WTC11 (cell line): ENCODE data around the gene UBE2J2. TPM values are rescaled to one million over a fixed set of nuclear protein-coding genes. Genes with fewer than 3 reads are reported as not detected.

Source experiments
- ATAC-seq: fragments of 200-7000 bp; cut with Tn5 transposase; 2 replicates; pipeline ENCODE4 v1.10.0; 2021; ENCODE audit warnings: mild to moderate bottlenecking, moderate library complexity
- CTCF ChIA-PET: fragments of 300-600 bp; sonication (Branson Sonifier 250); formaldehyde crosslinking; loops from one replicate; lab custom pipeline; 2021; ENCODE audit warnings: antibody characterized with exemption; lab: Charles Lee
- POLR2A ChIA-PET: fragments of 350-600 bp; sonication (Branson Sonifier 250); formaldehyde crosslinking; loops from one replicate; lab custom pipeline; 2021; ENCODE audit warnings: antibody characterized with exemption; lab: Charles Lee
- DNase-seq: peaks from one replicate; pipeline ENCODE4 v3.0.0; 2021; ENCODE audit warnings: low spot score
- H3K27ac Mint-ChIP-seq: 2 replicates; pipeline ENCODE4 v1.8.0; 2021; ENCODE audit warnings: mixed read lengths
- H3K27me3 Mint-ChIP-seq: 2 replicates; pipeline ENCODE4 v1.8.0; 2021; ENCODE audit warnings: low read depth, mild to moderate bottlenecking, moderate library complexity, mixed read lengths
- H3K36me3 Mint-ChIP-seq: 2 replicates; pipeline ENCODE4 v1.8.0; 2021; ENCODE audit warnings: mixed read lengths
- H3K4me1 Mint-ChIP-seq: 2 replicates; pipeline ENCODE4 v1.8.0; 2022; ENCODE audit warnings: mixed read lengths
- H3K4me3 Mint-ChIP-seq: 2 replicates; pipeline ENCODE4 v1.8.0; 2021; ENCODE audit warnings: mild to moderate bottlenecking, moderate library complexity, mixed read lengths
- H3K9me3 Mint-ChIP-seq: 2 replicates; pipeline ENCODE4 v1.8.0; 2021; ENCODE audit warnings: mixed read lengths
- ARID4B ChIP-seq: sonication (generic); formaldehyde crosslinking; IDR thresholded peaks from 2 replicates; pipeline ENCODE4 v1.8.0; 2023; ENCODE audit warnings: missing genetic modification reagents, mild to moderate bottlenecking, borderline replicate concordance
- ATF3 ChIP-seq: sonication (generic); formaldehyde crosslinking; conservative IDR thresholded peaks from 2 replicates; pipeline ENCODE4 v1.8.1; 2022; ENCODE audit warnings: mild to moderate bottlenecking, missing genetic modification reagents
- CREB1 ChIP-seq: sonication (generic); formaldehyde crosslinking; IDR thresholded peaks from 2 replicates; pipeline ENCODE4 v1.8.0; 2023; ENCODE audit warnings: mild to moderate bottlenecking, missing genetic modification reagents
- CTCF ChIP-seq: fragments of 200-600 bp; IDR thresholded peaks from 2 replicates; pipeline ENCODE4 v1.8.0; 2022; ENCODE audit warnings: antibody characterized with exemption
- E2F4 ChIP-seq: sonication (generic); formaldehyde crosslinking; IDR thresholded peaks from 2 replicates; pipeline ENCODE4 v1.8.1; 2022; ENCODE audit warnings: low read depth, mild to moderate bottlenecking, moderate library complexity, missing genetic modification reagents, borderline replicate concordance
- EMX1 ChIP-seq: fragments of 250-450 bp; sonication (Bioruptor Pico); IDR thresholded peaks from 2 replicates; pipeline ENCODE4 v1.8.0; 2021; ENCODE audit warnings: mild to moderate bottlenecking
- FOXK1 ChIP-seq: sonication (generic); formaldehyde crosslinking; IDR thresholded peaks from 2 replicates; pipeline ENCODE4 v1.8.0; 2022; ENCODE audit warnings: mild to moderate bottlenecking, moderate library complexity, missing genetic modification reagents
- IRF1 ChIP-seq: sonication (generic); formaldehyde crosslinking; IDR thresholded peaks from 2 replicates; pipeline ENCODE4 v1.8.0; 2023; ENCODE audit warnings: missing genetic modification reagents
- MXD4 ChIP-seq: fragments of 250-450 bp; sonication (Bioruptor Pico); IDR thresholded peaks from 2 replicates; pipeline ENCODE4 v1.8.0; 2021; ENCODE audit warnings: mild to moderate bottlenecking, moderate library complexity, borderline replicate concordance
- MYBL2 ChIP-seq: sonication (generic); formaldehyde crosslinking; IDR thresholded peaks from 2 replicates; pipeline ENCODE4 v1.8.1; 2023; ENCODE audit warnings: mild to moderate bottlenecking, moderate library complexity, missing genetic modification reagents
- NR1H2 ChIP-seq: sonication (generic); formaldehyde crosslinking; IDR thresholded peaks from 2 replicates; pipeline ENCODE4 v1.9.0; 2021; ENCODE audit warnings: mild to moderate bottlenecking, moderate library complexity, missing genetic modification reagents
- NR3C1 ChIP-seq: sonication (generic); formaldehyde crosslinking; conservative IDR thresholded peaks from 2 replicates; pipeline ENCODE4 v1.8.1; 2023; ENCODE audit warnings: low read depth, mild to moderate bottlenecking, missing genetic modification reagents
- RELA ChIP-seq: sonication (generic); formaldehyde crosslinking; IDR thresholded peaks from 2 replicates; pipeline ENCODE4 v1.8.1; 2022; ENCODE audit warnings: missing genetic modification reagents, mild to moderate bottlenecking, borderline replicate concordance
- SMAD3 ChIP-seq: sonication (generic); formaldehyde crosslinking; IDR thresholded peaks from 2 replicates; pipeline ENCODE4 v1.8.0; 2022; ENCODE audit warnings: missing genetic modification reagents, mild to moderate bottlenecking, borderline replicate concordance
- SMAD4 ChIP-seq: sonication (generic); formaldehyde crosslinking; IDR thresholded peaks from 2 replicates; pipeline ENCODE4 v1.8.0; 2022; ENCODE audit warnings: mild to moderate bottlenecking, missing genetic modification reagents
- SP1 ChIP-seq: sonication (generic); formaldehyde crosslinking; conservative IDR thresholded peaks from 2 replicates; pipeline ENCODE4 v1.8.1; 2022; ENCODE audit warnings: missing genetic modification reagents
- TCF7 ChIP-seq: sonication (generic); formaldehyde crosslinking; IDR thresholded peaks from 2 replicates; pipeline ENCODE4 v1.8.0; 2022; ENCODE audit warnings: mild to moderate bottlenecking, low read depth, missing genetic modification reagents, moderate library complexity
- TEAD4 ChIP-seq: sonication (generic); formaldehyde crosslinking; IDR thresholded peaks from 2 replicates; pipeline ENCODE4 v1.8.0; 2022; ENCODE audit warnings: mild to moderate bottlenecking, missing genetic modification reagents
- TP53 ChIP-seq: sonication (generic); formaldehyde crosslinking; IDR thresholded peaks from 2 replicates; pipeline ENCODE4 v1.8.1; 2023; ENCODE audit warnings: mild to moderate bottlenecking, missing genetic modification reagents
- ZNF219 ChIP-seq: sonication (generic); formaldehyde crosslinking; IDR thresholded peaks from 2 replicates; pipeline ENCODE4 v1.8.0; 2023; ENCODE audit warnings: missing genetic modification reagents, mild to moderate bottlenecking, borderline replicate concordance
- ZNF423 ChIP-seq: fragments of 250-450 bp; sonication (Bioruptor Pico); IDR thresholded peaks from 2 replicates; pipeline ENCODE4 v2.1.2; 2022; ENCODE audit warnings: mild to moderate bottlenecking, moderate library complexity
- total RNA-seq: library from RNA; stranded (reverse); gene quantifications from 3 replicates; pipeline ENCODE4 v1.2.3, GENCODE V29; 2021

Gene UBE2J2
- total RNA-seq, 1 experiment from 2014 or later = 72.2 TPM

- ChIA-PET CTCF (interaction anchor here (1.8 to 3.2 kb wide), 2 partner anchors 9 to 18 kb away, joined by 6 to 17 read pairs; no protein-coding TSS in a partner anchor), POLR2A (interaction anchor here (1.2 kb wide), 1 partner anchor 67 kb away, joined by 3 read pairs; the partner anchor contains the start of gene AURKAIP1)
- Mint-ChIP-seq H3K4me3 (peak overlapping the region; percentile 70), H3K27ac (no peak overlapping the region), H3K4me1 (peaks cover 21% of the 10 kb centered on the region), H3K36me3 (peaks cover 12% of the 10 kb centered on the region), H3K27me3 (peaks cover 6% of the 10 kb centered on the region; the same call in 1 of the 2 replicates)
- ATAC-seq (no peak), DNase-seq (no peak)
- no peak for TF ChIP-seq CREB1
- peak; percentile 13; the same call in 1 of the 2 replicates for TF ChIP-seq IRF1 (CRISPR knock-in tag)
- TF ChIP-seq NR1H2 (CRISPR knock-in tag) = no peak
- TF ChIP-seq FOXK1 (CRISPR knock-in tag) = 0 out of 2 replicates have a peak, but pooled peaks have one; percentile 7
- TF ChIP-seq ZNF219 (CRISPR knock-in tag) = no peak; the same call in 1 of the 2 replicates
- TF ChIP-seq ZNF423 (CRISPR knock-in tag) = no peak
- TF ChIP-seq NR3C1 = no peak
- no peak for TF ChIP-seq ATF3 (CRISPR knock-in tag)
- no peak for TF ChIP-seq E2F4 (CRISPR knock-in tag)
- no peak for TF ChIP-seq TCF7 (CRISPR knock-in tag)
- TF ChIP-seq MYBL2 (CRISPR knock-in tag) = peak; percentile 15; the same call in 1 of the 2 replicates
- no peak for TF ChIP-seq EMX1
- TF ChIP-seq SMAD4 (CRISPR knock-in tag) = no peak
- TF ChIP-seq SP1 (CRISPR knock-in tag) = no peak
- TF ChIP-seq MXD4 (CRISPR knock-in tag) = no peak
- no peak for TF ChIP-seq SMAD3
- TF ChIP-seq CTCF = no peak
- TF ChIP-seq TP53 (CRISPR knock-in tag) = 0 out of 2 replicates have a peak, but pooled peaks have one; percentile 42
- peak; percentile 21; the same call in 1 of the 2 replicates for TF ChIP-seq RELA (CRISPR knock-in tag)
- TF ChIP-seq TEAD4 (CRISPR knock-in tag) = no peak
- peak; percentile 35; the same call in 1 of the 2 replicates for TF ChIP-seq ARID4B (CRISPR knock-in tag)
- TF ChIP-seq, all 79 proteins: peak for 6
- no peaks in the 10 kb centered on the region for H3K9me3 Mint-ChIP-seq
Measured at GRCh38 chr1:1308756-1309250, 35.1 kb upstream of the UBE2J2 start.
